HG03103 (cell line): ENCODE data around the gene FIBP.
"Not testable (repeated sequence)": the region's sequence is repeated elsewhere in the genome, so short reads cannot be mapped to it uniquely, and the experiment has no call there.

Source experiments
- ATAC-seq: cut with Tn5 transposase; IDR thresholded peaks from one replicate; pipeline ENCODE4 v1.9.1; 2021; ENCODE audit warnings: low read depth; ENCODE audit not compliant: unreplicated experiment

FIBP gene

DNA sequence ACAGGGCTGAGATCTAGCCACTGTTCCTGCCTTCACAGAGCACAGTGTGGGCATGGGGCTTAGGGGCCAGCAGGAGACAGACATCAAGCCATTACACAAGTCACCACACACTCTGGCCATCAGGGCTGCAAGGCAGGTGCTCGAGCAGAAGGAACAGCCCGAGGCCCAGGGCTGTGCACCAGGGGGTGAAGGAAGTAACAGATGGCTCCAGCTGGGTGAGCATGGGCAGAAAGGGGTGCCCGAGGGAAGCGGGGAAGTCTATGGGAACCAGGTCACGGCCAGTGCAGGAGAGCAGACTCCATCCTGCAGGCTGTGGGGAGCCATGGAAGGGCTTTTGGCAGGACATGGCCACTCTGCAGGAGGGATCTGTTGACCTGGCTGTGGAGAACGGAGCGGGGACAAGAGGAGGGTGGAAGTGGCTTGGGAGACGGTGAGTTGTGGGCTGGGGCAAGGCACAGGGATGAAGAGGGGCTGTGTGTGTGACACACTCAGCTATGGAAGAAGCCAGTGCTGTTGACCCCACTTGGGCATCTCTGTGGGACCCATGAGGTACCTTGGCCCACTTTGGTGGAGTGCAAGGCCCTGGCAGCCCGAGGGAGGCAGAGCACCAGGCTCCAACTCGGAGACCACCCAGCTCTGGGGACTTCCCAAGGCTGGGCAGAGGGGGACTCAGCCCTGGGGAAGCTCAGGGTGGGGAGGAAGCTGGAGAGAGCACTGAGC lies 27.0 kb upstream of the FIBP start:
- ATAC-seq: no peak

DNA sequence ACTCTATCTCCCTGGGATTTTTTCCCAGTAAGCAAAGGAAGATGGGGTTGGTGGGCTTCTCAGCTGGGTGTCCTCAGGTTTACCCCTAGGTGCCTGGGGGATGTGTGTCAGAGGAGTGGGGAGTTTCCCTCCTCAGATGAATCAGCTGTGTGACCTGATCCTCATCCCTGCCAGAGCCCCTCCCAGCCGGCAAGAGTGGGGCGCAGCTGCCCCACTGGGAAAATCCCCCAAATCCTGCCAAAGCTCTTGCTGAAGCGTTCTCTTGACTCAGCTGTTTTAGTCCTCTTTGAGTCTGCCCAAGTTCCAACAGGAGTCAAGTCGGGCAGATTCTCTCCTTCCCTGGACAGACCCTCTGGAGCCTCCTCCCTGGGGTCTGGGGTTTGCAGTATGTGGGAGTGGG lies 24.6 kb upstream of the FIBP start:
- ATAC-seq: no peak

DNA sequence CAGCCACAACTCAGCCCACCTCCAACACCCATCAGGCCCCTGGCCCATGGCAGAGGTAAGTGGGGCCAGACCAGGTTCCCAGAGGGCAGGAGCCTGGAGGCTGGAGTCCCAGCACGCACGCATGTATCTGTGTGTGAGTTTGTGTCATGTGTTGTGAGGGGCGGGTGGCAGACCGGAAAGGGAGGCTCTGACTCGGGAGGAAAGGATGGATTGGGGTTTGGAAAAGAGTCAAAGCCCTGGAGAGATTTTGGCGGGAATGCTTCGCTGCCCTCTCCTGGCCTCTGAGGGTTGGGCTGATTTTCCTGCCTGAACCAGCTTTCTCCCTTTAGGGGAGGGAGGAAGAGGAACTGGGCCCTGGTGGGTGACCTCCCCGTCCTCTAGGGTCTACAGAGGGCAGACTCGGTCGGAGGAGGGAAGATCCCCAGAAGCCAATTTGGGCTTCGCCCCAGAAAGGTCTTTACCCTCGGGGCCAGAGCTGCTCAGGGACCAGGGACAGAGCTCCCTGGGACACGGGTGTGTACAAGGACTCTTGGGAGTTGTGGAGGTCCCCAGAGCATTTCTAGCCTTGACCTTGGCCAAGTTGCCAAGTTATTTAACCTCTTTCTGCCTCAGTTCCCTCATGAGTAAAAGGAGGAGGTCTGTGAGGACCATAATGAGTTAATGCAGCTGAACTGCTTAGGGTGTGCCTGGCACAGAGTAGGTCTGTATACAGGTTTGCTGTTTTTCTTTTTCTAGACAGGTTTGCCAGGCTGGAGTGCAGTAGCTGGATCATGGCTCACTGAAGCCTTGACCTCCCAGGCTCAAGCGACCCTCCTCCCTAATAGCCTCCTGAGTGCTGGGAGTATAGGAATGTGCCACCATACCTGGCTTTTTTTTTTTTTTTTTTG lies 23.7 kb upstream of the FIBP start:
- no peak for ATAC-seq

DNA sequence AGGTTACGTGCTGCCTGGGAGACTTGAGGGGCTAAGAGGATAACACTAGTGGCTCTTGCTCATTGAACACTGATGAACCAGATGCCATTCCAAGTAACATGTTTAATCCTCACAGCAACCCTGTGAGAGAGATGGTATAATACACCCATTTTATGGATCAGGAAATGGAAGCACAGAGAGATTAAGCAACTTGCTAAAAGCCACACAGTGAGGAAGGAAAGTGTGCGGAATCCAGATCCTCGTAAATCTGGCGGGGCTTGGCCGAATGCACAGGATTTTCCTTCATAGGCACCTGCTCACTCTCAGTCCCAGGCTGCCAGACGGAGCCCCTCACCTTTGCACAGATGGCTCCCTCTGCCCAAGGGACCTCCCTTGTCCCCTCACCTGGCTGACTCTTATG lies 19.6 kb upstream of the FIBP start:
- no peak for ATAC-seq

DNA sequence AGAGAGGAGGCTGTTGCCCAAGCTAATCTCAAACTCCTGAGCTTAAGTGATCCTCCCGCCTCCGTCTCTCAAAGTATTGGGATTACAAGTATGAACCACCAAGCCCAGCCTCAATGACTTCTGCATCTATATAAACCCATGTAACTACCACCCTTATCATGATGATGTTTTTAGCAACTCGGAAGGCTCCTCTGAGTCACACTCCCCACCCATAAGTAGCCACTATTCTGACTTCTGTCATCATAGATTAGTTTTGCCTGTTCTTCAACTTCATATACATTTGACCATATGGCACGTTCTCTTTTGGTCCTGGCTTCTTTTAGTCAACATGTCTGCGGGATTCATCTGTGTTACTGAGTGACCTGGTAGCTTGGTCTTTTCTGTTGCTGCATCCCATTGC lies 18.3 kb upstream of the FIBP start:
- no peak for ATAC-seq

DNA sequence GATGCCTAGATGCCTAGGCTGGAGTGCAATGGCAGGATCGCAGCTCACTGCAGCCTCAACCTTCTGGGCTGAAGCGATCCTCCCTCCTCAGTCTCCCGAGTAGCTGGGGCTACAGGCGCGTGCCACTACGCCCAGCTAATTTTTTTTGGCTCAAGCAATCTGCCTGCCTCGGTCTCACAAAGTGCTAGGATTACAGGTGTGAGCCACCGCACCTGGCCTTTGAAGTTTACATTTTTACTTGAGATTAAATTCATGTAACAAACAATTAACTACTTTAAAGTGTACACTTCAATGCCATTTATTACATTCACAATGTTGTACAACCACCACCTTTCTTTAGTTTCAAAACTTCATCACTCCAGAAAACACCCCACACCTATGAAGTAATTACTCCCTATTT lies 15.4 kb upstream of the FIBP start:
- ATAC-seq: no peak

DNA sequence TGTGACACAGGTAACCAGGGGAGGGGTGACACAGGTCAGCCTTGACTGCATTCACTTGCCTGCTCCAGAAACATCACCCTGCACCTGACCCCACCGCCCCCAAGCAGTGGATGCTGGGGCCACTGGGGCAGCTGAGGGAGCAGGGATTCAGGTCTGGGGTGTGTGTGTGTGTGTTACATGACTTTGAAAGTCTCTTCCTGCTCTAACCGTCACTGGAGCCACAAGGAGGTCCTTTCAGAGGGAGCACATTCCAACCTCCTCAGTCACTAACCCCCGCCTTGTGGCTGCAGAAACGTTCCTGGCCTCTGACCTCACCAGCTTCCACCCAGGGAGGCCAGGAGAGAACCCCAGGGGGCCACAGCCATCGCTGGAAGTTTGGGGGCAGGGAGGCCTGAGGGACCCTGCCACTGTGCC lies 14.8 kb upstream of the FIBP start:
- no peak for ATAC-seq

DNA sequence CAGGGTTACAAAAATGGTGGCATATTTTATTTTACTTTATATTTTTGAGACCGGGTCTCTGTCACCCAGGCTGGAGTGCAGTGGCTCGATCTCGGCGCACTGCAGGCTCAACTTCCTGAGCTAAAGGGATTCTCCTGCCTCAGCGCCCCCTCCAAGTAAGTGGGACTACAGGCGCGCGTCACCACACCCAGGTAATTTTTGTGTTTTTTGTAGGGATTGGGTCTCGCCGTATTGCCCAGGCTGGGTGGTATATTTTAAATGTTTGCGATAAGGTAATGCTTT lies 12.6 kb upstream of the FIBP start:
- no peak for ATAC-seq

DNA sequence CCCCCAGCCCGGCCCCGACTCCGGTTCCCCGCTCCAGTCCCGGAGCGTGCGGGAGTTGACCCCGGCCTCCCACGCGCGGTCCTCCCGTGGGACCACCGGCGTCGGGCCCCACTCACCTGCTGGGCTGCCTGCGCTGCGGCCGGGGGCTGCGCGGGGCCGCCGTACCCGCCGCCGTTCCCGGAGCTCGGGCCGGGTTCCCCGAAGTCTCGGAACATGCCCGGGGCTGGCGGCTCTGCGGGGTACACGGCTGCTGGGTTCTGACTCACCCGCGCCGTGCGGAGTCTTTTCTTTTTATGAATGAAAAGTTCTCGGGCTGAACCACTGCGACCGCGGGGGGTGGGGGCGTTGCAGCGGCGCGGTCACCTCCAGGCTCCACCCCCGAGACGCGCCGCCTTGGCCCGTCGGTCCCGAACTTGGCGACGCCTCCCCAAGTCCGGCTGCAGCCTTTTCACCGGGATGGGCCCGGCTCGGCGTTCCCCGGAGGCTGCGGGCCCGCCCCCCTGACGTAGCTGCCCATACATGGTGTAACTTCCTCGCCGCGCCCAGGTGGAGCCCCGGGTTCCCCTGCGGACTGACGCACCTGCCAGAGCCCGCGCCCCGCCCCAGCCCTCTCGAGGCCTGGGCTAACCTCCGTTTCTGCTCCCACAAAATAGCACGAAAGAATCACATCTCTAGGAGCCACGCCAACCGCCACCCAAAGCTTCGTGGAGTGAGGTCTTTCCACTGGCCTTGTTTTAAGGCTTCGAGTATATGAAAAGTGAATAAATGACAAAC lies 12.0 kb upstream of the FIBP start, which contains the start of gene FOSL1:
Gene FOSL1 (minus strand): TSS at position 264 of the 774 bp plus-strand sequence. CDS start 49 bp downstream, at position 215.
- ATAC-seq: peak; percentile 43

DNA sequence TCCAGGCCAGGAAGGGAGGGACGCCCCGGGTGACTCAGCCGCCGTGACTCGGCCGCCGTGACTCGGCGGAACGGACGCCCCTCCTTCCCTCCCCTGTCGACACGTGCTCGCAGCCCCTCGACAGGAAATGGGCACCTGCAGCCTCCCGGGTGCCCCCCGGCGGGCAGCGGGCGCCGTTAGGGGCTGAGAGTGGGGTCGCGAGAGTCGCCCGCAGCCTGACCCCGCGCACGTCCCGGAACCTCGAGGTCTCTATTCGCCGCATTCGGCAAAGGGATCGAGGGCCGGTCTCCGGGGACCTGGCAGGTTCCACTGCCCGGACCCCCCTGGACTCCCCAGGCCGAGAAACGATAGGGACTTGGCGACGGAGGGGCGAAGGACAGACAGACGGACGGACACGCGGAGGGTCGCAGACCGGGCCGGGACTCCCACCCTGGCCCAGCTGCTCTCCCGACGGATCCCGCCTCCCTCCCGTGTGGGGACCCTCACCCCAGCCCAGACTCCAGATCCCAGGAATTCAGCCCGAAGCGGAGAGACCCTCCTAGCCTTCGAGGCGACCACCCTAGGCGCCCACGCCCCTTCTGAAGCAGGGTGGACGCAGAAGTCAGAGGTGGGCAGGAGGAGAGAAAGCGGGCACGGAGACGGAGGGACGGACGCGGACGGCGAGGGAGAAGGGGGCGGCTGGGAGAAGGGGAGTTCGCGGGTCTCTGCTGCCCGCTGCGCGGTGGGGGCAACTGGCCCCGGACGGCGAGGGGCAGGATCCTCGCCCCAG lies 11.3 kb upstream of the FIBP start:
- no peak for ATAC-seq

DNA sequence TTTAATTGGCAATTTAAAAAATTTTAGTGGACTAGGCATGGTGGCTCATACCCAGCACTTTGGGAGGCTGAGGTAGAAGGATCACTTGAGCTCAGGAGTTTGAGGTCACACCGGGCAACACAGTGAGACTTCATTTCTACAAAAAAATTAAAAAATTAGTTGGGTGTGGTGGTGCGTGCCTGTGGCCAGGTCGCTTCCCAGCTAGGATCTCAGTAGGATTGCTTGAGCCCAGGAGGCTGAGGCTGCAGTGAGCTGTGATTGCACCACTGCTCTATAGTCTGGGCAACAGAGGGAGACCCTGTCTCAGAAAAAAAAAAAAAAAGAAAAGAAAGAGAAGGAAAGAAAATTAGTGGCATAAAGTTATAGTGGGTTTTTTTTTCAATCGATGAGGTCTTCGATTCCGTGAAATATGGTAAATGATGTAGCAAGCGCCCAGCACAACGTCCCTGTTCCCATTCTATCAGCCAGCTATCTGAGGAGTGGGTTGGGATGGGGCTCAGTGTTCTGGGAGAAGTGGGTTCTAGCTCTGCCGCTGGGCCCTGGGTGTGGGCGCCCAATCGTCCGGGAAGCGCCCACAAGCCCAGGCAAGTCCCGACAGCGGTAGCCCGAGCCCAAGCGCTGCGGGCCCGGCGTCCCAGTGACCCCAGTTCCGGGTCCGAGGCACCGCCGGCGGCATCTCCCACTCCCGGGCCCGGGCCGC lies 10.5 kb upstream of the FIBP start:
- no peak for ATAC-seq

DNA sequence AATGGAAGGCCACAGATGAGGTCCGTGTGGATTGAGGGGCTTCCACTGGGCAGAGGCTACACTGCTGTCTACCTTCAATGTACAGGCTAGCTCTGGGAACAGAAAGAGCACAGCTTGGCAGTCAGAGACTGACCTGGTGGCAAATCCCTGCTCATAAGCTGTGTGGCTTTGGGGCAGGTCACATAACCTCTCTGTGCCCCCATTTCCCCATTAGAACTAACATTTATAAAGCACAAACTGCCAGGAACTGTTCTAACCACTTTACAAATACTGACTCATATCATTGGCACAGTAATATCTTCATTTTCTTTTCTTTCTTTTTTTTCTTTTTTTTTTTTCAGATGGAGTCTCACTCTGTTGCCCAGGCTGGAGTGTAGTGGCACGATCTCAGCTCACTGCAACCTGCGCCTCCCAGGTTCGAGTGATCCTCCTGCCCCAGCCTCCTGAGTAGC lies 8.8 kb upstream of the FIBP start:
- no peak for ATAC-seq

DNA sequence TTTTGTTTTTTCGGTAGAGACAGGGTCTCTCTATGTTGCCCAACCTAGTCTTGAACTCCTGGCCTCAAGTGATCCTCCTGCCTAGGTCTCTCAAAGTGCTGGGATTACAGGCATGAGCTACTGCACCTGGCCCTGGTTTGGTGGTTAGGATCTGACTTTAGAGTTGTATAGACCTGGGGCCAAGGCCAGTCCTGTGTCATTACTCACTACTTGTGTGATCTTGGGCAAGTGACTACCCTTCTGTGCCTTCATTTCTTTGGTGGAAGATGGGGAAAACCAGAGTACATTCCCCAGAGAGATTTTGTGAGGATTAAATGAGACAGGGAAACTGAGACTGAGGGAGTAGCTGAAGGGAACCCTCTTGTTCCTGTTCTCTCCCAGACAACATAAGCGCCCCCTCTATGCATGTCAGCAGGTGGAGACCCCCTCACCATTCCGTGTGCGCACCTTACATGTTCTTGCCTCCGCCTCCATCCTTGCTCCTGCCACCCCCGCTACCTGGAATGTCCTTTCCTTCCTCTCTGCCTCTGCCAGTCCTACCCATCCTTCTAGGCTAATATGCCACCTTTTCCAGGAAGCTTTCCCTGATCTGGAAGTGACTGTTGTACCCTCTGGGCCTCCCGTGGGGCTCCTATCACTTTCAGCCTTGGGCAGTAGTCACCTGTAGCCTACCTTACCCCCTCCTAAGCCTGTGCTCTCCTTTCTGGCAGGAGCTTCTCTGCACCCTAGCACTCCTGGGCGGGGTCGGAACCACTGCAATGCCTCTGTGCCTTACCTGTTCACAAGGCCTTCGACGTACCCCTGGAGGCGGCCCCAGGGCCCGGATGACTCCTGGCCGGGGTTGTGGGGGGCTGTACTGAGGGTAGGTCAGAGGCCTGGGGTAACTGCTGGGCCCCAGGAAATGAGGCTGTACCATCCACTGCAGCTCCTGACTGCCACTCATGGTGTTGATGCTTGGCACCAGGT lies 8.0 kb upstream of the FIBP start:
- ATAC-seq: no peak

DNA sequence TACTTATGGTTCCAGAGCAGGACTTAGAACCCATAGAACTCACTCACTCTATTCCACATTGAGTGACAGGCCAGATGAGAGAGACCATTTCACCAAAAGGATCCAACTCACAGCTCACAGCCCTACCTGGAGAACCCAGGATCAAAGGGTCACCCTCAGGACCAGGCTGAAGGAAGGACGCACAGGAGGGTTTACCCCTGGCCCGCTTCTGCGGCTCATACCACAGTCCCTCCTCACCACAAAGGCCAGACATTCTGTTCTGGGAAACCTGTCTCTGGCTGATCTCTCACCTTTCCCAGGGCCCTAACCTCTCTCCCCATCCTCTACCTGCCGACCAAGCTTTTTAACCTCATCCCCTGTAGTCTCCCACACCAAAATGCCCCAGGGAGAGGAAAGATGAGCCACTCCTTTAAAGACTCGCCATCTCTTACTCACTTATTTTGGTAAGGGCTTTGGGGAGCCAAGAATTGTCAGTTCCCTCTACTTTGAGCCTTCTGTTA lies 7.3 kb upstream of the FIBP start:
- ATAC-seq: no peak

DNA sequence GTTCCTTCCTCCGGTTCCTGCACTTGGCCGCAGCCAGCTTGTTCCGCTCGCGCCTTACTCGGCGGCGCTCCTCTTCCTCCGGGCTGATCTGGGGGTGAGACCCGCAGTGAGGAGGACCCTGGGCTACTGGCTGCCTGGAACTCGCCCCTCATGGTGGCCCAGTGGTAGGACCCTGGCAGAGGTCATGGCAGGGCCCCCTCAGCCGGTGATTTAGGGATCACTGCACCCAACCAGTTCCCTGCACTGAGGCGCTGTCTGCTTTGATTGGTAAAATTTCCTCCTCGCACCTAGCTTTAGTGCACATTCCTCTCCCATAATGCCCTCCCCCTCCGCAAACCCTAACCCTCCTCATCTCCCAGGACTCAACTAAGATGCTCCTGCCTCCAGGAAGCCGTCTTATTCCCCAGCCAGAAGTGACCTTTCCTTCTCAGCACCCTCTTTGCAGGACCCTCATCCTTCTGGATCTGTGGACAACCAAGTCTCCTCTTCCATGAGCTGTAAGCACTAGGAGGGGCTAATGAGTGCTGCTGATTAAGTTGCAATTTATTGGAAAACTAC lies 5.8 kb upstream of the FIBP start:
- ATAC-seq: no peak

DNA sequence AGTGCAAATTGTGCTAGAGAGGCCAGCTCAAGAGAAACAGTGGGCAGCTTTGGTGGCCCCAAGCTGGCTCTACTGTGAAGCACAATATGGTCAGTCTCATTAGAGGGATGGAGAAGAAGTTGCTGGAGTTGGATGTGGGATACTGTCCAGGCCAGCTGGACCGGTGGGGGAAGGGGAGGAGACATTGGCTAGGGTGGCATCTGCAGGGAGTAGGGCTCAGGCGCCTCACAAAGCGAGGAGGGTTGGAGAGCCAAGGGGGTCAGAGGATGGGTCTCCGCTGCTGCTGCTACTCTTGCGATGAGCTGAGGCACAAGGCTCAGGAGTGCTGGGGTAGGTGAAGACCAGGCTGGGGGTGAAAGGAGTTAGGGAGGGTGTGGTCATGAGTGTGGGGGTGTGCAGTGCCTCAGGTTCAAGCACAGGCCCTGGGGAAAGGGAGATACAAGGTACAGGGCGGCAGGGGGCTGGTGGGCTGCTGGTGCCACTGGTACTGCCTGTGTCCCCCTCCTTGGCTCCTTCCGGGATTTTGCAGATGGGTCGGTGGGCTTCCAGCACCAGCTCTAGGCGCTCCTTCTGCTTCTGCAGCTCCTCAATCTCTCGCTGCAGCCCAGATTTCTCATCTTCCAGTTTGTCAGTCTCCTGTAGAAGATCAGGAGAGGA lies 4.5 kb upstream of the FIBP start:
- no peak for ATAC-seq

DNA sequence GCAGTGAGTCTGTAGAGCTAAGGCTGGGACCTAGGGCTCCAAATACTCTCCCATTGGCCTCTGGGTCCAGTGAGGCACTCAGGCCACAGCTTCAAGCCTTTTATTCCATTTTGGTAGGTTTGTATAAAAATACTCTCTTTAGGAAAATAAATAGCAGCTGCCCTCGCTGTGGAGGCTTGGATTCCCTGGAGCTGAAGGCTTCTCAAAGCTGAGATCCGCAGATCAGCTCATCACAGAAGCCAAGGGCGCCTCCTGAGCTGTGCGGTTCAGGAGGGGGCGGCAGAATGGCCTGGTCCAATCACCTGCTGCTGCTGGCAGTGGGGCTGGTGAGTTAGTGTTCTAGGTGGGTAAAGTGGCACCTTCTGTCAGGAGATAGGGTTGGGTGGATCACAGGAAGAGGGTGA lies 3.9 kb upstream of the FIBP start:
- ATAC-seq: not testable (repeated sequence)
